NT2/D1 (cell line): ENCODE results near the gene ROR1.

ENCODE experiments used
- DNase-seq: peaks from one replicate; pipeline ENCODE4 v3.0.0-alpha.2; 2011; ENCODE audit warnings: low read depth, low spot score
- H3K27me3 ChIP-seq: 2 replicates; pipeline ENCODE4 v1.6.0; 2011; ENCODE audit warnings: mild to moderate bottlenecking; ENCODE audit not compliant: insufficient read length, insufficient read depth
- H3K36me3 ChIP-seq: 2 replicates; pipeline ENCODE4 v1.6.1; 2011; ENCODE audit warnings: mild to moderate bottlenecking, low read length, mixed read lengths; ENCODE audit not compliant: insufficient read depth, insufficient read length
- H3K4me1 ChIP-seq: 2 replicates; pipeline ENCODE4 v1.5.1; 2011; ENCODE audit not compliant: insufficient read depth, insufficient read length
- H3K4me3 ChIP-seq: 2 replicates; pipeline ENCODE4 v1.5.1; 2011; ENCODE audit warnings: low read depth; ENCODE audit not compliant: insufficient read length
- H3K9ac ChIP-seq: 2 replicates; pipeline ENCODE4 v1.6.0; 2011; ENCODE audit warnings: low read depth; ENCODE audit not compliant: insufficient read length
- H3K9me3 ChIP-seq: 2 replicates; pipeline ENCODE4 v1.5.1; 2011; ENCODE audit warnings: mild to moderate bottlenecking, low read length; ENCODE audit not compliant: insufficient read depth
- SUZ12 ChIP-seq: IDR thresholded peaks from 2 replicates; pipeline ENCODE4 v1.6.1; 2011; ENCODE audit not compliant: insufficient read length, insufficient read depth; ENCODE audit errors: extremely low read depth
- YY1 ChIP-seq: IDR thresholded peaks from 2 replicates; pipeline ENCODE4 v1.6.1; 2011; ENCODE audit not compliant: insufficient read length, insufficient read depth
- ZNF274 ChIP-seq: IDR thresholded peaks from 2 replicates; pipeline ENCODE4 v1.6.1; 2011; ENCODE audit warnings: mild to moderate bottlenecking, low read depth, low read length

Gene ROR1

DNA sequence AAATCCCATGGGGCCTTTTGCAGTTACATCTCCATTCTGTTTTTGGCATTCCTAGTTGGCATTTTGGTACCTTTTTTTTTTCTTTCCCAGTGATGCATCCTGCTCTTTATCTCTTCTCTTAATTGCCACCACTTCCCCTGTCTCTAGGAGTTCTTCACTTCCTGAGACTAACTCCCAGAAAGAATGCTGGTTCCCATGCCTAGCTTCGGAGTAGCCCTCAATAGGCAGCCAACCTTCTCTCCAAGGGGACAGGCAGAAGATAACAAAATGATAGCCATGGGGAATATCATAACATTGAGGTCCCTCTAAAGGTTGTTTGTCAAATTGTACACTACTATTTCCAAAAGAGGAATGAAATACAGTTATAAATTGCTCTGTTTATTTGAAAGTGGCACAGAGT lies 279.0 kb downstream of the ROR1 start:
- TF ChIP-seq SUZ12 (no peak), ZNF274 (no peak)
- DNase-seq, result no peak

GRCh38 chr1:64055310-64055709 lies 281.5 kb downstream of the ROR1 start:
- H3K9me3 ChIP-seq, result peaks cover 15% of the 10 kb centered on the region
- H3K36me3 ChIP-seq, result peaks cover 3% of the 10 kb centered on the region
- DNase-seq, result no peak
- no peak for TF ChIP-seq ZNF274
- no peak for TF ChIP-seq SUZ12
- TF ChIP-seq YY1, result no peak
- no peak overlapping the region for H3K9ac ChIP-seq
- no peak overlapping the region for H3K4me3 ChIP-seq
- no peaks in the 10 kb centered on the region for H3K4me1 ChIP-seq
- H3K27me3 ChIP-seq, result no peaks in the 10 kb centered on the region

More for the DNA sequence above, 279.0 kb downstream of the ROR1 start:
- Histone ChIP-seq H3K4me1 (no peaks in the 10 kb centered on the region), H3K9ac (no peak overlapping the region), H3K36me3 (peaks cover 10% of the 10 kb centered on the region), H3K4me3 (no peak overlapping the region), H3K27me3 (no peaks in the 10 kb centered on the region), H3K9me3 (peaks cover 6% of the 10 kb centered on the region)

GRCh38 chr1:64059556-64059955 lies 285.7 kb downstream of the ROR1 start:
- Histone ChIP-seq H3K36me3 (no peaks in the 10 kb centered on the region), H3K4me1 (no peaks in the 10 kb centered on the region), H3K4me3 (no peak overlapping the region), H3K9ac (no peak overlapping the region), H3K27me3 (no peaks in the 10 kb centered on the region), H3K9me3 (peaks cover 15% of the 10 kb centered on the region)
- TF ChIP-seq SUZ12 (no peak), ZNF274 (no peak), YY1 (no peak)
- no peak for DNase-seq

DNA sequence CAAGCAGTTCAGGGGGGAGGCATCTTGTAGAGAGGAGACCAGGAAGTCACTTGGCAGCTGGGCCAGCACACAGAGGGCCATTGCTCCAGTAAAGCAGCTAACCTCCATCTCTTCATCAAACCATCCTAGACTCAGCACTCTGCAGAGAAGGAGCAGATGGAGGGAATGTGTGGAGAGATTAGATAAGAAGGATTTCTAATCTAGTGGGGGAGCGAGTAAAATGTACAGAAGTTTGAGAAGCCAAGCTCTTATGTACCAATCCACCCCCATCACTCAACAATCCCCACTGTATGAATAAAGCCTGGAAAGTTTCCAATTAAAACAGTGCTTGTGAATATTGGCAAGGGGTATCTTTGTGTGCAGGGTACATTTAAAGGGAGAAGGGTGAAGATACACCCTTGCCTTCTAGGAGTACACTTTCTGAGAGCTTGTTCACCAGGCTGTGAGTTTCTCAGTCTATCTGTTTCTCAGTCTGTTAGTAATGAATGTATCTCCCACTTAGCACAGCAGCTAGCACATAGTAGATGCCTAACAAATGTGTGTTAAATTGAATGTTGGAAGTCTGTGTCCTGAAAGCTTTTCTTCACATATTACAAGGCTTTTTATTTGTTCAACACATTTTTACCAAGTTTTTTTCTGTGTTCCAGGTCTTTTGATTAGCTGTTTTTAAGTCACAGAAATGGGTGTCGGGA lies 286.9 kb downstream of the ROR1 start:
- no peaks in the 10 kb centered on the region for H3K4me1 ChIP-seq
- DNase-seq, result no peak
- no peak overlapping the region for H3K4me3 ChIP-seq
- no peaks in the 10 kb centered on the region for H3K27me3 ChIP-seq
- no peak overlapping the region for H3K9ac ChIP-seq
- H3K9me3 ChIP-seq, result peaks cover 15% of the 10 kb centered on the region
- TF ChIP-seq ZNF274, result no peak
- TF ChIP-seq YY1, result no peak
- no peak for TF ChIP-seq SUZ12
- H3K36me3 ChIP-seq, result no peaks in the 10 kb centered on the region

GRCh38 chr1:64061430-64062104 lies 287.8 kb downstream of the ROR1 start:
- DNase-seq, result peak; percentile 46
- TF ChIP-seq ZNF274, result no peak
- no peak for TF ChIP-seq SUZ12
- no peak for TF ChIP-seq YY1
- H3K9ac ChIP-seq, result no peak overlapping the region
- H3K36me3 ChIP-seq, result no peaks in the 10 kb centered on the region
- H3K4me1 ChIP-seq, result no peaks in the 10 kb centered on the region
- H3K9me3 ChIP-seq, result peaks cover 15% of the 10 kb centered on the region
- no peaks in the 10 kb centered on the region for H3K27me3 ChIP-seq
- no peak overlapping the region for H3K4me3 ChIP-seq

DNA sequence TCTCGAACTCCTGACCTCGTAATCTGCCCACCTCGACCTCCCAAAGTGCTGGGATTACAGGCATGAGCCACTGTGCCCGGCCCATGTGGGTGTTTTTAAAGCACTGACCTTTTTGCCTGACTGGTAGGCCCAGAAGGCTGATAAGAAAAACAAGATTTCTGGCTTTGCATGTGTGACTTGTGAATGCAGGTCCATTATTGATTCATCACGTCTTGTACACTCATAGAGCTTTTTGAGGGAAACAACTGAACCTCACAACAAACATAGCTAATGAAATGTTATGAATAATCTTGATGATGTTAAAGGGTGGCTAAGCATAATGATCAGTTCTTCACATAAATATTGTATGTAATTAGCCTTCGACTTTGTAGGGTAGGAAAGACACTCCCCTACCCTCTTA lies 288.7 kb downstream of the ROR1 start:
- no peak for DNase-seq
- Histone ChIP-seq H3K4me3 (no peak overlapping the region), H3K27me3 (no peaks in the 10 kb centered on the region), H3K9me3 (peaks cover 11% of the 10 kb centered on the region), H3K9ac (no peak overlapping the region), H3K36me3 (no peaks in the 10 kb centered on the region), H3K4me1 (no peaks in the 10 kb centered on the region)
- TF ChIP-seq ZNF274 (no peak), YY1 (no peak), SUZ12 (no peak)

DNA sequence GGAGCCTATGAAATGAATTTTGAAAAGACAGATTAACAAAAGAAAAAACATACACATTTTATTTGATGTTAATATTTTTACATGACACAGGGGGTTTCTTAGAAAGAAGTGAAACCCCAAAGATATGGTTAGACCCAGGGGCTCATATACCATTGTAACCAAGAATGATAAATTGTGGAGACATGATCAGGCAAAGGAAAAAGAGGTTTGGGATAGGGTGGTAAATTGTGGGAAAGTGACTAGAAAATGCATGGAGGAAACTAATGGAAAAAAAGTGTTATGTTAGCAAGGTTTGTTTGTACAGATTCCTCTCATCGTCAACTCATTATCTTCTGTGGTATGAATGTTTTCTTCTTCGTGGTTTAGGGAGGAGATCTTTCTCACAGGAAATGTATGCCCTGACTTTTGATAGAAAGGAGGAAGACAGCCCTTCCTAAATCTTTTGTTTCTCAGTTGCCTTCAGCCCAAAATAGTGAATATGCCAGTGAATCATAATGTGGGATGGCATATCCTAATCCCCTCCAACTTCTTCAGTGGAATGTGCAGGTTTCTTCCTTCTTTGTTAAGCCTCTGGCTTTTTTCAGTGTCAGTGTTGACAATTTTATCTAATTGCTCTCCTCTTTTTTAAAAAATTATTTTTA lies 289.2 kb downstream of the ROR1 start:
- H3K4me3 ChIP-seq, result no peak overlapping the region

More for the DNA sequence above, 289.2 kb downstream of the ROR1 start:
- no peak for TF ChIP-seq YY1
- TF ChIP-seq SUZ12, result no peak
- TF ChIP-seq ZNF274, result no peak
- H3K9ac ChIP-seq, result no peak overlapping the region
- peaks cover 6% of the 10 kb centered on the region; the same call in 1 of the 2 replicates for H3K9me3 ChIP-seq
- no peaks in the 10 kb centered on the region for H3K4me1 ChIP-seq
- H3K27me3 ChIP-seq, result no peaks in the 10 kb centered on the region
- DNase-seq, result no peak
- no peaks in the 10 kb centered on the region for H3K36me3 ChIP-seq
